Measurements from ENCODE around the gene CDK8. TPM values are rescaled to one million over a fixed set of nuclear protein-coding genes. Genes with fewer than 3 reads are reported as not detected.

CDK8 gene
- total RNA-seq, 1 donor from 2014 or later: 4.3 TPM

DNA sequence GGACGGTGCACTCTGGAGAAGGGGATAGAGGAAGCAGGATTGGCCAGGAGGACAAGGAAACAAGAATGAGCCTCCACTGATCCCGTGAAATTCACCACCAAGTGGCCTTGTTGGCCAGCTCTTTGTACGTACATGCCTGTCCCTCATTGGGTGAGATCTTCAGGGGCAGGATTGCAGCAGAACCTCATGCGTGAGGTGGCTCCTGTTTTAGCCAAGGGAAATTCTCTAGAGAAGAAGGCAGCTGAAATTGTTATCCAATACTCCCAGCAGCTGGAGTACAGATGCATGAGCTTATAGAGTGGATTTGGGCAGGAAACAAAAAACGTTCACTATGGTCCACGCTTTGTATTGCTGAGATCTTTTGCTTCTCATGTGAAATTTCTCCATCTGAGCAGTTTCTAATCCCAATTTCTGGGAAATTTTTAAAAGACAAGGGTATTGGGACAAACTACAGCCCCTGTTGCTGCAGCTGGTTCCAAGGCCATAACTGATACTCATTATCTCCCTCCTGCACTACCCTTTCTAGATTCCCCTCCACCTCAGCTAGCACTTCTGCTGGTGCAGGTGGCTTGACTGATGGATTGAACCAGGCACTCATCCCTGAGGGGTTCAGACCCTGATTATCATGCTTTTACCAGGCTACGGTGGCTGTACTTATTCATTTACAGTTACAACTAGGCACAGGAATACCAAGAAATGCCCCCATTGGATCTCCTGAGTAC is 27.9 kb upstream of the CDK8 start:
- no peaks in the 10 kb centered on the region for H3K27me3 ChIP-seq
- intact Hi-C loops (cut with DNase I): loop anchor here (10.0 kb wide), 1 partner anchor 1301 kb away; a partner anchor contains a TSS

DNA sequence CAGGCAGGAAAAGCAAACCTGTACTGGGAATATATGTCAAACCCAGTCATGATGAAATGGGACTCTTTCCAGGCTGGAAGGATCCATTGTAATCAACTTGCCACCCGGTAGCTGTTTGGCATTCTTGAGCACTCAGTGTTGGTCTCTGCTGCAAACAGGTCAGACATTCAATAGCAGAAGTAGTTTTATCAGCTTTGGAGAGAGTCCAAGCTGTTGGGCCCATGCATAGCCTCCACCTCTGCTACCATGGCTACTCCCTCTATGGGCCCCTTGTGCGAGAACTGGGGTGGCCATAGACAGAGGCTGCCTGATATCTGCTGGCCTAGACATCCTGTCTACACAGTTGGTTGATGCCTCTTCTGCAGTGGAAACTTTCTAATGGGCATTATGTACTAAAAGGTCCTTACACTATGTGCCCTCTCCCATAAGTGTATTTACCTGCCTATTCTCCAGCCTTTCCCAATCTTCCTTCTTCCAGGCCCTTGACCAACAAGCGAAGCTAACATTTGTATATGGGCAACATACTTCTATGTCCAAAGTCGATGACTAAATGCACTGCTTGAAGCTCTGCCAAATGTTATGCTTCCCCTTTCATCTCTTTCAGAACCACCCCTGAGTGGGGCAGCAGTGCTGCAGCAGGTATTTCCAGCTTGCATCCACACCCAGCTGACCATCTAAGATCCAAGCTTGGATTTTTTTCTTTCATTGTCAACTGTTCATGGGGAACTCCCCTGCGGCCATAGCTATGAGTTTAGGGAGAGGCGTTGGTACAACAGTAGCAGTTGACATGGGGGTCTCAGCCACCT is 26.6 kb upstream of the CDK8 start:
- no peaks in the 10 kb centered on the region for H3K36me3 ChIP-seq
- no peak overlapping the region for H3K4me3 ChIP-seq
- H3K27me3 ChIP-seq: no peaks in the 10 kb centered on the region
- intact Hi-C loops (cut with DNase I): loop anchor here (10.0 kb wide), 1 partner anchor 1303 kb away; a partner anchor contains a TSS
- H3K27ac ChIP-seq: no peak overlapping the region
- DNase-seq (ENCODE audit: low spot score in 2 of 2): no peak
- H3K4me1 ChIP-seq: no peaks in the 10 kb centered on the region
- TF ChIP-seq, protein P1, sequence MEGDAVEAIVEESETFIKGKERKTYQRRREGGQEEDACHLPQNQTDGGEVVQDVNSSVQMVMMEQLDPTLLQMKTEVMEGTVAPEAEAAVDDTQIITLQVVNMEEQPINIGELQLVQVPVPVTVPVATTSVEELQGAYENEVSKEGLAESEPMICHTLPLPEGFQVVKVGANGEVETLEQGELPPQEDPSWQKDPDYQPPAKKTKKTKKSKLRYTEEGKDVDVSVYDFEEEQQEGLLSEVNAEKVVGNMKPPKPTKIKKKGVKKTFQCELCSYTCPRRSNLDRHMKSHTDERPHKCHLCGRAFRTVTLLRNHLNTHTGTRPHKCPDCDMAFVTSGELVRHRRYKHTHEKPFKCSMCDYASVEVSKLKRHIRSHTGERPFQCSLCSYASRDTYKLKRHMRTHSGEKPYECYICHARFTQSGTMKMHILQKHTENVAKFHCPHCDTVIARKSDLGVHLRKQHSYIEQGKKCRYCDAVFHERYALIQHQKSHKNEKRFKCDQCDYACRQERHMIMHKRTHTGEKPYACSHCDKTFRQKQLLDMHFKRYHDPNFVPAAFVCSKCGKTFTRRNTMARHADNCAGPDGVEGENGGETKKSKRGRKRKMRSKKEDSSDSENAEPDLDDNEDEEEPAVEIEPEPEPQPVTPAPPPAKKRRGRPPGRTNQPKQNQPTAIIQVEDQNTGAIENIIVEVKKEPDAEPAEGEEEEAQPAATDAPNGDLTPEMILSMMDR (IDR thresholded peaks at IDR 0.05): no peak
- H3K9me3 ChIP-seq: no peaks in the 10 kb centered on the region

More for the DNA sequence above, 27.9 kb upstream of the CDK8 start:
- Histone ChIP-seq H3K9me3 (no peaks in the 10 kb centered on the region), H3K27ac (no peak overlapping the region), H3K4me3 (no peak overlapping the region), H3K36me3 (no peaks in the 10 kb centered on the region), H3K4me1 (no peaks in the 10 kb centered on the region)
- no peak for DNase-seq (ENCODE audit: low spot score in 2 of 2)
- TF ChIP-seq, protein P1 (IDR thresholded peaks at IDR 0.05): no peak

GRCh38 chr13:26228096-26228495 is 25.8 kb upstream of the CDK8 start:
- no peak overlapping the region for H3K27ac ChIP-seq
- intact Hi-C loops (cut with DNase I): loop anchor here (10.0 kb wide), 1 partner anchor 1303 kb away; a partner anchor contains a TSS
- H3K4me3 ChIP-seq: no peak overlapping the region
- H3K36me3 ChIP-seq: no peaks in the 10 kb centered on the region
- no peaks in the 10 kb centered on the region for H3K4me1 ChIP-seq
- H3K9me3 ChIP-seq: no peaks in the 10 kb centered on the region
- TF ChIP-seq, protein P1 (IDR thresholded peaks at IDR 0.05): no peak
- no peaks in the 10 kb centered on the region for H3K27me3 ChIP-seq
- no peak for DNase-seq (ENCODE audit: low spot score in 2 of 2)

- DNase-seq (ENCODE audit: low spot score in 2 of 2): no peak
Measured at GRCh38 chr13:26229080-26229615, 24.8 kb upstream of the CDK8 start.

GRCh38 chr13:26230703-26231102 is 23.2 kb upstream of the CDK8 start:
- intact Hi-C loops (cut with DNase I): no loop called here
- Histone ChIP-seq H3K9me3 (no peaks in the 10 kb centered on the region), H3K36me3 (no peaks in the 10 kb centered on the region), H3K4me1 (no peaks in the 10 kb centered on the region), H3K4me3 (no peak overlapping the region), H3K27ac (no peak overlapping the region), H3K27me3 (no peaks in the 10 kb centered on the region)
- TF ChIP-seq, protein P1 (IDR thresholded peaks at IDR 0.05): no peak
- DNase-seq (ENCODE audit: low spot score in 2 of 2): no peak

More at GRCh38 chr13:26229080-26229615, 24.8 kb upstream of the CDK8 start:
- Histone ChIP-seq H3K27me3 (no peaks in the 10 kb centered on the region), H3K4me1 (no peaks in the 10 kb centered on the region), H3K9me3 (no peaks in the 10 kb centered on the region), H3K4me3 (no peak overlapping the region), H3K27ac (no peak overlapping the region), H3K36me3 (no peaks in the 10 kb centered on the region)
- intact Hi-C loops (cut with DNase I): loop anchor here (10.0 kb wide), 1 partner anchor 1304 kb away; a partner anchor contains a TSS
- TF ChIP-seq, protein P1 (IDR thresholded peaks at IDR 0.05): no peak
